DND-41 (cell line): ENCODE results near the gene GGTA1.

Experiments used
- ATAC-seq: fragments of 200-7000 bp; cut with Tn5 transposase; 3 replicates; pipeline ENCODE4 v1.9.1; 2021; ENCODE audit warnings: low read depth; ENCODE audit not compliant: insufficient read depth
- DNase-seq: peaks from one replicate; pipeline ENCODE4 v3.0.0-alpha.2; 2020
- H2AFZ ChIP-seq: 2 replicates; pipeline ENCODE4 v1.6.0; 2012; ENCODE audit warnings: low read depth, low read length
- H3K27ac ChIP-seq: 2 replicates; pipeline ENCODE4 v1.5.1; 2012; ENCODE audit warnings: low read length, inconsistent platforms
- H3K27me3 ChIP-seq: fragments of 200-600 bp; sonication (generic); 2 replicates; pipeline ENCODE4 v1.6.0; 2012; ENCODE audit warnings: low read length, mild to moderate bottlenecking, inconsistent platforms; ENCODE audit not compliant: insufficient read depth, poor library complexity
- H3K36me3 ChIP-seq: 2 replicates; pipeline ENCODE4 v1.5.1; 2012; ENCODE audit warnings: low read length, inconsistent platforms; ENCODE audit not compliant: insufficient read depth
- H3K4me1 ChIP-seq: 2 replicates; pipeline ENCODE4 v1.5.1; 2012; ENCODE audit warnings: mild to moderate bottlenecking, low read length; ENCODE audit not compliant: insufficient read depth
- H3K4me2 ChIP-seq: 2 replicates; pipeline ENCODE4 v1.6.0; 2012; ENCODE audit warnings: mild to moderate bottlenecking, moderate library complexity, low read length, inconsistent platforms; ENCODE audit not compliant: insufficient read depth
- H3K4me3 ChIP-seq, 2 experiments: fragments of 200-600 bp in 1 of 2; shearing (Covaris generic) in 1 of 2; 2 replicates each; pipeline ENCODE4 v1.5.1; 2012 to 2016; ENCODE audit warnings: inconsistent platforms in 2 of 2, low read length in 2 of 2, mild to moderate bottlenecking in 2 of 2, low read depth in 1 of 2, moderate library complexity in 1 of 2
- H3K79me2 ChIP-seq: 2 replicates; pipeline ENCODE4 v1.6.0; 2012; ENCODE audit warnings: low read length, inconsistent platforms; ENCODE audit not compliant: insufficient read depth
- H3K9ac ChIP-seq: 2 replicates; pipeline ENCODE4 v1.6.0; 2012; ENCODE audit warnings: low read depth, mild to moderate bottlenecking, inconsistent platforms, low read length, moderate library complexity
- H3K9me3 ChIP-seq: 2 replicates; pipeline ENCODE4 v1.5.1; 2012; ENCODE audit warnings: low read length, moderate library complexity, mild to moderate bottlenecking, inconsistent platforms; ENCODE audit not compliant: insufficient read depth, severe bottlenecking
- H4K20me1 ChIP-seq: 2 replicates; pipeline ENCODE4 v1.6.0; 2012; ENCODE audit warnings: low read length; ENCODE audit not compliant: insufficient read depth
- EZH2 ChIP-seq: IDR thresholded peaks from 3 replicates; pipeline ENCODE4 v1.6.1; 2012; ENCODE audit warnings: borderline replicate concordance, low read depth, mild to moderate bottlenecking, moderate library complexity, low read length, inconsistent platforms; ENCODE audit not compliant: severe bottlenecking
- TF ChIP-seq, protein P1 (sequence below): IDR thresholded peaks from 2 replicates; pipeline ENCODE4 v1.5.1; 2012; ENCODE audit warnings: borderline replicate concordance, low read length, moderate library complexity, mild to moderate bottlenecking; ENCODE audit not compliant: poor library complexity, severe bottlenecking; ENCODE audit errors: extremely low read depth

The GGTA1 gene

DNA sequence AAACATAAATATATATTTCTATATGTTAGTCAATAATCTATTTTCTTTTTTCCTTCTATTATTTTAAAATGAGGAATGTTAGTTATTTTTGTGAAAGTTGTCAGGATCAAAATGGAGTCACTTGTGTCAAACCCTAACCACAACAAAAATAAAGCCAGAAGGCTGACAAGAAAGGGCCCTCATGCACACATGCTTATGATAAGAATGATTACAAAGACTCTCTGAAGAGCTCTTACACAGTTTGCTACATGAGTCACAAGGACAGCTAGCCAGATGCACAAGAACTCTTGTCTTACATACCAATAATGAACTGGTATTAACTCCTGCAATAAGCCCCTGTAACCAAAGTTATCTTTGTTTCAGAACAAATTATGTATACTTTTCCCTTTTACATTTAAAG lies 64.7 kb downstream of the GGTA1 start:
- no peaks in the 10 kb centered on the region for H3K9me3 ChIP-seq
- no peaks in the 10 kb centered on the region for H3K4me1 ChIP-seq
- DNase-seq (no peak), ATAC-seq (no peak)
- no peak overlapping the region for H3K4me2 ChIP-seq
- H4K20me1 ChIP-seq: no peaks in the 10 kb centered on the region
- H3K27me3 ChIP-seq: peaks cover 19% of the 10 kb centered on the region
- no peak overlapping the region for H3K27ac ChIP-seq
- no peak overlapping the region for H3K4me3 ChIP-seq
- no peak overlapping the region for H3K9ac ChIP-seq
- TF ChIP-seq EZH2: no peak
- TF ChIP-seq, protein P1, sequence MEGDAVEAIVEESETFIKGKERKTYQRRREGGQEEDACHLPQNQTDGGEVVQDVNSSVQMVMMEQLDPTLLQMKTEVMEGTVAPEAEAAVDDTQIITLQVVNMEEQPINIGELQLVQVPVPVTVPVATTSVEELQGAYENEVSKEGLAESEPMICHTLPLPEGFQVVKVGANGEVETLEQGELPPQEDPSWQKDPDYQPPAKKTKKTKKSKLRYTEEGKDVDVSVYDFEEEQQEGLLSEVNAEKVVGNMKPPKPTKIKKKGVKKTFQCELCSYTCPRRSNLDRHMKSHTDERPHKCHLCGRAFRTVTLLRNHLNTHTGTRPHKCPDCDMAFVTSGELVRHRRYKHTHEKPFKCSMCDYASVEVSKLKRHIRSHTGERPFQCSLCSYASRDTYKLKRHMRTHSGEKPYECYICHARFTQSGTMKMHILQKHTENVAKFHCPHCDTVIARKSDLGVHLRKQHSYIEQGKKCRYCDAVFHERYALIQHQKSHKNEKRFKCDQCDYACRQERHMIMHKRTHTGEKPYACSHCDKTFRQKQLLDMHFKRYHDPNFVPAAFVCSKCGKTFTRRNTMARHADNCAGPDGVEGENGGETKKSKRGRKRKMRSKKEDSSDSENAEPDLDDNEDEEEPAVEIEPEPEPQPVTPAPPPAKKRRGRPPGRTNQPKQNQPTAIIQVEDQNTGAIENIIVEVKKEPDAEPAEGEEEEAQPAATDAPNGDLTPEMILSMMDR: no peak
- H3K36me3 ChIP-seq: no peaks in the 10 kb centered on the region
- H3K79me2 ChIP-seq: no peaks in the 10 kb centered on the region
- no peak overlapping the region for H2AFZ ChIP-seq

DNA sequence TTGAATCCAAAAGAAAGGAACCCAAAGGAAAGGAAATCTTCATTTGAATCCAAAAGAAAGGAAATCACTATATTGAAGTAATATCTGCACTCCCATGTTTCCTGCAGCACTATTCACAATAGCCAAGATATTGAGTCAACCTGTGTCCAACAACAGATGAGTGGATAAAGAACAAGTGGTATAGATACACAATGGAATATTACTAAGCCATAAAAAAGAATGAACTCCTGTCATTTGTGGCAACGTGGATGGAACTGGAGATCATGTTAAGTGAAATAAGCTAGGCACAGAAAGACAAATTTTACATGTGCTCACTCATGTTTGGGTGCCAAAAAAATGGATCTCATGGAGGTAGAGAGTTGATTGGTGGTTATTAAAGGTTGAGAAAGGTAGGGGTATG lies 71.7 kb downstream of the GGTA1 start:
- H3K79me2 ChIP-seq: no peaks in the 10 kb centered on the region
- DNase-seq: no peak
- no peak overlapping the region for H2AFZ ChIP-seq
- TF ChIP-seq EZH2: no peak
- TF ChIP-seq, protein P1: no peak
- no peak overlapping the region for H3K9ac ChIP-seq
- H3K36me3 ChIP-seq: no peaks in the 10 kb centered on the region
- no peak for ATAC-seq
- H3K9me3 ChIP-seq: no peaks in the 10 kb centered on the region
- H4K20me1 ChIP-seq: no peaks in the 10 kb centered on the region
- H3K27ac ChIP-seq: no peak overlapping the region
- H3K4me1 ChIP-seq: no peaks in the 10 kb centered on the region
- peaks cover 4% of the 10 kb centered on the region for H3K27me3 ChIP-seq
- H3K4me3 ChIP-seq: no peak overlapping the region
- H3K4me2 ChIP-seq: no peak overlapping the region

DNA sequence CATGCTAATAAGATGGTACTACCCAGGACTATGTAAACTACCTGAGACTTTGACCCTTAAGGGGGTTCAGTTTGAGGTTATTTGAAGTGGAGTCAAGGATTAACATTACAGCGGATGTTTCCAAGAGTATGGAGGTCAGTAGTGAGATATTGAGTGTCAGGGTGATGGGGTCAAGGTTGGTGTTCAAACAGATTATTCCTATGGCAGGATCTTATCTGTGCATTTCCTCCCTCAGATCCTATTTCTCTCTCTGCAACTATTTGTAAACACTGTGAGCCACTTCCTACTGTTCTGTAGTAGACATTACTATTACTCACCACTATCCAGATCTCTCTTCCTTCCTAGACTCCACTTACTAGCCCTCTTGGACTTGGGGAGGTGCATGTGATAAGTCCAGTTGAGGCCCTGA lies 75.6 kb downstream of the GGTA1 start:
- H3K9ac ChIP-seq: no peak overlapping the region
- TF ChIP-seq, protein P1: no peak
- no peak for TF ChIP-seq EZH2
- no peak overlapping the region for H3K27ac ChIP-seq
- no peaks in the 10 kb centered on the region for H3K27me3 ChIP-seq
- no peak overlapping the region for H2AFZ ChIP-seq
- no peak overlapping the region for H3K4me2 ChIP-seq
- H3K4me3 ChIP-seq: no peak overlapping the region
- no peaks in the 10 kb centered on the region for H3K4me1 ChIP-seq
- no peaks in the 10 kb centered on the region for H3K79me2 ChIP-seq
- no peaks in the 10 kb centered on the region for H4K20me1 ChIP-seq
- DNase-seq (no peak), ATAC-seq (no peak)
- no peaks in the 10 kb centered on the region for H3K36me3 ChIP-seq
- no peaks in the 10 kb centered on the region for H3K9me3 ChIP-seq

DNA sequence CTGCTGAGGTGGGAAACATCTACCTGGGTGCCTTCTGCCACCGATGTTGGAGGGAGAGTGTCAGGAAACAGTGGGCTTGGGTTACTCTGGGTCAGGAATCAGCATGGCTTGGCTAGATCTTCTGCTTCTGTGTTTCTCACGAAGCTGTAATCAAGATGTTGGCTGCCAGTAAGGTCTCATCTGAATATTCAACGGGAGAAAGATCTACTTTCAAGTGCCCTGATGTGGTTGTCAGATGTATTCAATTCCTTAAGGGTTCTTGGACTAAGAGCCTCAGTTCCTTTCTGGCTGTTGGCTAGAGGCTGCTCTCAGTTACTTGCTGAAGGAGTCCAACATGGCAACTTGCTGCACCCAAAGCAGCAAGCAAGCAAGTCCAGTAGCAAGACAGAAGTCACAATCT lies 87.7 kb downstream of the GGTA1 start:
- H3K79me2 ChIP-seq: no peaks in the 10 kb centered on the region
- H2AFZ ChIP-seq: no peak overlapping the region
- H3K4me1 ChIP-seq: no peaks in the 10 kb centered on the region
- H3K9me3 ChIP-seq: no peaks in the 10 kb centered on the region
- no peak for ATAC-seq
- peaks cover 12% of the 10 kb centered on the region for H3K27me3 ChIP-seq
- H3K27ac ChIP-seq: no peak overlapping the region
- H3K4me2 ChIP-seq: no peak overlapping the region
- H3K9ac ChIP-seq: no peak overlapping the region
- no peaks in the 10 kb centered on the region for H4K20me1 ChIP-seq
- DNase-seq: no peak
- H3K4me3 ChIP-seq: no peak overlapping the region
- no peaks in the 10 kb centered on the region for H3K36me3 ChIP-seq
- TF ChIP-seq, protein P1: no peak
- TF ChIP-seq EZH2: no peak
